ENCODE results near the gene CDK3. TPM values are rescaled to one million over a fixed set of nuclear protein-coding genes. Genes with fewer than 3 reads are reported as not detected.

CDK3 gene
- 5.4 and 9.3 TPM in 2 replicates for total RNA-seq (2014; rRNA removed; shearing (Covaris generic))

GRCh38 chr17:76000755-76001521 is at the start of gene CDK3:
TSS of gene CDK3 (plus strand) at chr17:76000855. CDS start at chr17:76001426, 571 bp downstream.

GRCh38 chr17:75978938-75979704 is 21.5 kb upstream of the CDK3 start, which contains the start of the genes ACOX1 and TEN1:
TSS of gene ACOX1 (minus strand) at chr17:75979166. CDS start at chr17:75979073, 93 bp downstream.
TSS of gene TEN1 (plus strand) at chr17:75979240. CDS start at chr17:75986193, 6,953 bp downstream.

GRCh38 chr17:76027159-76027839 is 26.6 kb downstream of the CDK3 start, which contains the start of gene EVPL:
TSS of gene EVPL (minus strand) at chr17:76027306. CDS start at chr17:76027198, 108 bp downstream.

Other genes with a start within 250 kb of the CDK3 start
- 54.3 and 57.9 TPM in 2 replicates for gene GALK1, start 235.7 kb upstream of the CDK3 start, total RNA-seq (2014; rRNA removed; shearing (Covaris generic))
- gene UNK, start 216.0 kb upstream of the CDK3 start, total RNA-seq (2014; rRNA removed; shearing (Covaris generic)): 16.6 and 18.8 TPM in 2 replicates
- 3.2 and 6.2 TPM in 2 replicates for gene UNC13D, start 156.5 kb upstream of the CDK3 start, total RNA-seq (2014; rRNA removed; shearing (Covaris generic))
- 32.0 and 41.2 TPM in 2 replicates for gene WBP2, start 145.5 kb upstream of the CDK3 start, total RNA-seq (2014; rRNA removed; shearing (Covaris generic))
- gene TRIM47, start 122.3 kb upstream of the CDK3 start, total RNA-seq (2014; rRNA removed; shearing (Covaris generic)): 29.5 and 30.5 TPM in 2 replicates
- 28.4 and 29.8 TPM in 2 replicates for gene TRIM65, start 103.9 kb upstream of the CDK3 start, total RNA-seq (2014; rRNA removed; shearing (Covaris generic))
- gene MRPL38, start 96.0 kb upstream of the CDK3 start, total RNA-seq (2014; rRNA removed; shearing (Covaris generic)): 46.1 and 62.3 TPM in 2 replicates
- 25.7 and 26.1 TPM in 2 replicates for gene FBF1, start 59.8 kb upstream of the CDK3 start, total RNA-seq (2014; rRNA removed; shearing (Covaris generic))
- gene ACOX1, start 21.7 kb upstream of the CDK3 start, total RNA-seq (2014; rRNA removed; shearing (Covaris generic)): 16.1 and 17.6 TPM in 2 replicates
- gene TEN1, start 21.6 kb upstream of the CDK3 start, total RNA-seq (2014; rRNA removed; shearing (Covaris generic)): 27.0 and 34.3 TPM in 2 replicates
- gene EVPL, start 26.5 kb downstream of the CDK3 start, total RNA-seq (2014; rRNA removed; shearing (Covaris generic)): 0.03 TPM in 1 of 2 replicates, not detected in the other
- gene SRP68, start 71.7 kb downstream of the CDK3 start, total RNA-seq (2014; rRNA removed; shearing (Covaris generic)): 23.8 and 30.2 TPM in 2 replicates
- gene GALR2, start 73.9 kb downstream of the CDK3 start, total RNA-seq (2014; rRNA removed; shearing (Covaris generic)): 0.32 TPM in 1 of 2 replicates, not detected in the other
- 0.29 TPM in 1 of 2 replicates, not detected in the other for gene ZACN, start 78.3 kb downstream of the CDK3 start, total RNA-seq (2014; rRNA removed; shearing (Covaris generic))
- 65.9 and 70.1 TPM in 2 replicates for gene EXOC7, start 102.9 kb downstream of the CDK3 start, total RNA-seq (2014; rRNA removed; shearing (Covaris generic))
- 0.19 TPM in 1 of 2 replicates, not detected in the other for gene FOXJ1, start 140.4 kb downstream of the CDK3 start, total RNA-seq (2014; rRNA removed; shearing (Covaris generic))
- gene RNF157, start 239.6 kb downstream of the CDK3 start, total RNA-seq (2014; rRNA removed; shearing (Covaris generic)): 10.0 and 12.1 TPM in 2 replicates